ENCODE results near the gene MTHFD2L.

DNA sequence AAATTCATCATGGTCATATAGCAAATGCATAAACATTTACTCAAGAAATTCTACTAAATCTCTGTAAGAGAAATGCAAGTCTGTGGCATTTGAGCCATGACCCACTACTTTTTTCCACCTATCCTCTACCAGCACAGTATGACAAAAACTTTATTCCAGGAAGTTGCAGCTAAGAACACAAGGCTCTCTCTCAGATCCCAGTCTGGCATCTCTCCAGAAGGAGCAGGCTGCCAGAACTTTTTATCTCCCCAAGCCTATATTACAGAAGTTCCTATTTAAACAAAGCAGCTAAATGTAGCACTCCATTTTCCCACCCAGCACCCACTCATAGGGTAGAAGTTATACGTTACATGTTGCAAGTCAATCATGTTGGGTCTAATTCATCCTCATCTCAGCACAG lies 101.0 kb downstream of the MTHFD2L start:
- TF ChIP-seq ZNF175 (tag by site-specific recombination; IDR thresholded peaks at IDR 0.05) (no peak), ZNF660 (tag by site-specific recombination; IDR thresholded peaks at IDR 0.05) (no peak), MYNN (tag by site-specific recombination; IDR thresholded peaks at IDR 0.05; ENCODE audit: borderline replicate concordance) (no peak), ZNF302 (tag by site-specific recombination; IDR thresholded peaks at IDR 0.05; ENCODE audit: low read depth) (no peak), ZNF701 (tag by site-specific recombination; IDR thresholded peaks at IDR 0.05) (no peak), YY1 (tag by site-specific recombination; IDR thresholded peaks at IDR 0.05) (no peak), ZNF133 (tag by site-specific recombination; IDR thresholded peaks at IDR 0.05) (no peak), ZNF707 (tag by site-specific recombination; IDR thresholded peaks at IDR 0.05) (no peak)
- TF ChIP-seq, protein P1, sequence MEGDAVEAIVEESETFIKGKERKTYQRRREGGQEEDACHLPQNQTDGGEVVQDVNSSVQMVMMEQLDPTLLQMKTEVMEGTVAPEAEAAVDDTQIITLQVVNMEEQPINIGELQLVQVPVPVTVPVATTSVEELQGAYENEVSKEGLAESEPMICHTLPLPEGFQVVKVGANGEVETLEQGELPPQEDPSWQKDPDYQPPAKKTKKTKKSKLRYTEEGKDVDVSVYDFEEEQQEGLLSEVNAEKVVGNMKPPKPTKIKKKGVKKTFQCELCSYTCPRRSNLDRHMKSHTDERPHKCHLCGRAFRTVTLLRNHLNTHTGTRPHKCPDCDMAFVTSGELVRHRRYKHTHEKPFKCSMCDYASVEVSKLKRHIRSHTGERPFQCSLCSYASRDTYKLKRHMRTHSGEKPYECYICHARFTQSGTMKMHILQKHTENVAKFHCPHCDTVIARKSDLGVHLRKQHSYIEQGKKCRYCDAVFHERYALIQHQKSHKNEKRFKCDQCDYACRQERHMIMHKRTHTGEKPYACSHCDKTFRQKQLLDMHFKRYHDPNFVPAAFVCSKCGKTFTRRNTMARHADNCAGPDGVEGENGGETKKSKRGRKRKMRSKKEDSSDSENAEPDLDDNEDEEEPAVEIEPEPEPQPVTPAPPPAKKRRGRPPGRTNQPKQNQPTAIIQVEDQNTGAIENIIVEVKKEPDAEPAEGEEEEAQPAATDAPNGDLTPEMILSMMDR (tag by site-specific recombination; IDR thresholded peaks at IDR 0.05) = no peak
- TF ChIP-seq, protein P2, sequence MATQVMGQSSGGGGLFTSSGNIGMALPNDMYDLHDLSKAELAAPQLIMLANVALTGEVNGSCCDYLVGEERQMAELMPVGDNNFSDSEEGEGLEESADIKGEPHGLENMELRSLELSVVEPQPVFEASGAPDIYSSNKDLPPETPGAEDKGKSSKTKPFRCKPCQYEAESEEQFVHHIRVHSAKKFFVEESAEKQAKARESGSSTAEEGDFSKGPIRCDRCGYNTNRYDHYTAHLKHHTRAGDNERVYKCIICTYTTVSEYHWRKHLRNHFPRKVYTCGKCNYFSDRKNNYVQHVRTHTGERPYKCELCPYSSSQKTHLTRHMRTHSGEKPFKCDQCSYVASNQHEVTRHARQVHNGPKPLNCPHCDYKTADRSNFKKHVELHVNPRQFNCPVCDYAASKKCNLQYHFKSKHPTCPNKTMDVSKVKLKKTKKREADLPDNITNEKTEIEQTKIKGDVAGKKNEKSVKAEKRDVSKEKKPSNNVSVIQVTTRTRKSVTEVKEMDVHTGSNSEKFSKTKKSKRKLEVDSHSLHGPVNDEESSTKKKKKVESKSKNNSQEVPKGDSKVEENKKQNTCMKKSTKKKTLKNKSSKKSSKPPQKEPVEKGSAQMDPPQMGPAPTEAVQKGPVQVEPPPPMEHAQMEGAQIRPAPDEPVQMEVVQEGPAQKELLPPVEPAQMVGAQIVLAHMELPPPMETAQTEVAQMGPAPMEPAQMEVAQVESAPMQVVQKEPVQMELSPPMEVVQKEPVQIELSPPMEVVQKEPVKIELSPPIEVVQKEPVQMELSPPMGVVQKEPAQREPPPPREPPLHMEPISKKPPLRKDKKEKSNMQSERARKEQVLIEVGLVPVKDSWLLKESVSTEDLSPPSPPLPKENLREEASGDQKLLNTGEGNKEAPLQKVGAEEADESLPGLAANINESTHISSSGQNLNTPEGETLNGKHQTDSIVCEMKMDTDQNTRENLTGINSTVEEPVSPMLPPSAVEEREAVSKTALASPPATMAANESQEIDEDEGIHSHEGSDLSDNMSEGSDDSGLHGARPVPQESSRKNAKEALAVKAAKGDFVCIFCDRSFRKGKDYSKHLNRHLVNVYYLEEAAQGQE (tag by site-specific recombination; IDR thresholded peaks at IDR 0.05) = no peak
- TF ChIP-seq, protein P3, sequence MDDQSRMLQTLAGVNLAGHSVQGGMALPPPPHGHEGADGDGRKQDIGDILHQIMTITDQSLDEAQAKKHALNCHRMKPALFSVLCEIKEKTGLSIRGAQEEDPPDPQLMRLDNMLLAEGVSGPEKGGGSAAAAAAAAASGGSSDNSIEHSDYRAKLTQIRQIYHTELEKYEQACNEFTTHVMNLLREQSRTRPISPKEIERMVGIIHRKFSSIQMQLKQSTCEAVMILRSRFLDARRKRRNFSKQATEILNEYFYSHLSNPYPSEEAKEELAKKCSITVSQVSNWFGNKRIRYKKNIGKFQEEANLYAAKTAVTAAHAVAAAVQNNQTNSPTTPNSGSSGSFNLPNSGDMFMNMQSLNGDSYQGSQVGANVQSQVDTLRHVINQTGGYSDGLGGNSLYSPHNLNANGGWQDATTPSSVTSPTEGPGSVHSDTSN (CRISPR knock-in tag; IDR thresholded peaks at IDR 0.05) = no peak
